IMR-90 (cell line): ENCODE data around the gene KCNS1. TPM values are rescaled to one million over a fixed set of nuclear protein-coding genes. Genes with fewer than 3 reads are reported as not detected.

Experiments
- ATAC-seq: fragments of 200-7000 bp; cut with Tn5 transposase; 2 replicates; pipeline ENCODE4 v1.9.1; 2020; ENCODE audit warnings: low read depth, mild to moderate bottlenecking, moderate library complexity
- BruUV-seq: library from RNA; stranded (reverse); fragments of 400-500 nt; replicated peaks from 2 replicates; lab custom pipeline; 2021; lab: Mats Ljungman, UMichigan
- CTCF ChIA-PET: fragments of 300-600 bp; formaldehyde crosslinking; extraction: SDS; loops from one replicate; lab custom pipeline; 2021; ENCODE audit warnings: antibody characterized with exemption; lab: Yijun Ruan, JAX
- POLR2A ChIA-PET: fragments of 300-600 bp; sonication (Branson Sonifier 250); formaldehyde crosslinking; loops from one replicate; lab custom pipeline; 2022; ENCODE audit warnings: antibody characterized with exemption; ENCODE audit not compliant: unreplicated experiment; lab: Charles Lee
- DNase-seq: peaks from one replicate; pipeline ENCODE4 v3.0.0; 2013
- H2AFZ ChIP-seq: replicated peaks from 2 replicates; pipeline ENCODE3; 2013; ENCODE audit warnings: low read length, mild to moderate bottlenecking; ENCODE audit not compliant: poor library complexity
- H2AK5ac ChIP-seq: 2 replicates; pipeline ENCODE4 v1.6.1; 2013; ENCODE audit warnings: low read depth, low read length, inconsistent platforms
- H2AK9ac ChIP-seq: replicated peaks from 2 replicates; pipeline ENCODE3; 2013; ENCODE audit warnings: mild to moderate bottlenecking, low read depth, low read length, moderate library complexity; ENCODE audit not compliant: poor library complexity
- H2BK120ac ChIP-seq: 2 replicates; pipeline ENCODE4 v1.6.1; 2013; ENCODE audit warnings: low read depth, low read length, inconsistent platforms
- H2BK15ac ChIP-seq: 3 replicates; pipeline ENCODE4 v1.6.1; 2013; ENCODE audit warnings: low read depth, low read length, inconsistent platforms
- H2BK20ac ChIP-seq: 2 replicates; pipeline ENCODE4 v1.6.1; 2013; ENCODE audit warnings: low read depth, mild to moderate bottlenecking, inconsistent platforms, low read length, moderate library complexity
- H2BK5ac ChIP-seq: 2 replicates; pipeline ENCODE4 v1.6.1; 2013; ENCODE audit warnings: mild to moderate bottlenecking, low read depth, low read length, inconsistent platforms; ENCODE audit not compliant: poor library complexity, severe bottlenecking
- H3K14ac ChIP-seq: replicated peaks from 2 replicates; pipeline ENCODE4 v1.6.1; 2013; ENCODE audit warnings: low read depth, low read length, inconsistent platforms
- H3K18ac ChIP-seq: 2 replicates; pipeline ENCODE4 v1.6.1; 2013; ENCODE audit warnings: low read depth, low read length, control low read depth
- H3K23ac ChIP-seq: 2 replicates; pipeline ENCODE4 v1.6.1; 2013; ENCODE audit warnings: low read depth, low read length, inconsistent platforms
- H3K27ac ChIP-seq: 2 replicates; pipeline ENCODE4 v1.5.1; 2013; ENCODE audit warnings: mild to moderate bottlenecking, control low read depth, low read length; ENCODE audit not compliant: insufficient read depth
- H3K27me3 ChIP-seq: 2 replicates; pipeline ENCODE4 v1.6.1; 2013; ENCODE audit warnings: low read length; ENCODE audit not compliant: control insufficient read depth, insufficient read depth
- H3K36me3 ChIP-seq: 2 replicates; pipeline ENCODE4 v1.6.1; 2013; ENCODE audit warnings: low read length, mixed read lengths; ENCODE audit not compliant: control insufficient read depth, insufficient read depth
- H3K4ac ChIP-seq: 2 replicates; pipeline ENCODE4 v1.6.1; 2013; ENCODE audit warnings: low read depth, low read length, inconsistent platforms
- H3K4me1 ChIP-seq: 2 replicates; pipeline ENCODE4 v1.6.1; 2013; ENCODE audit warnings: low read length, mixed read lengths; ENCODE audit not compliant: control insufficient read depth, insufficient read depth
- H3K4me2 ChIP-seq: 2 replicates; pipeline ENCODE4 v1.6.1; 2013; ENCODE audit warnings: low read depth, mild to moderate bottlenecking, control low read depth, low read length, moderate library complexity
- H3K4me3 ChIP-seq: 2 replicates; pipeline ENCODE4 v1.5.1; 2013; ENCODE audit warnings: low read depth, mild to moderate bottlenecking, control low read depth, low read length, moderate library complexity; ENCODE audit not compliant: insufficient read depth
- H3K56ac ChIP-seq: 2 replicates; pipeline ENCODE4 v1.6.1; 2013; ENCODE audit warnings: low read length, inconsistent platforms; ENCODE audit not compliant: insufficient read depth; ENCODE audit errors: extremely low read depth
- H3K79me1 ChIP-seq, 2 experiments: 2 replicates each; pipeline ENCODE4 v1.6.1; 2013; ENCODE audit warnings: low read length in 2 of 2, inconsistent platforms in 1 of 2, low read depth in 1 of 2
- H3K9ac ChIP-seq: 2 replicates; pipeline ENCODE4 v1.6.1; 2013; ENCODE audit warnings: low read depth, low read length, control low read depth
- H3K9me1 ChIP-seq: 2 replicates; pipeline ENCODE4 v1.6.1; 2013; ENCODE audit warnings: low read length, inconsistent platforms; ENCODE audit not compliant: insufficient read depth
- H3K9me3 ChIP-seq: 2 replicates; pipeline ENCODE4 v1.6.1; 2013; ENCODE audit warnings: low read length; ENCODE audit not compliant: control insufficient read depth, insufficient read depth
- H4K20me1 ChIP-seq: 2 replicates; pipeline ENCODE4 v1.6.1; 2013; ENCODE audit warnings: low read length, inconsistent platforms; ENCODE audit not compliant: insufficient read depth
- H4K5ac ChIP-seq: 2 replicates; pipeline ENCODE4 v1.6.1; 2013; ENCODE audit warnings: mild to moderate bottlenecking, low read depth, low read length, control low read depth
- H4K8ac ChIP-seq, 2 experiments: 2 replicates each; pipeline ENCODE4 v1.6.1; 2013; ENCODE audit warnings: low read depth in 2 of 2, low read length in 2 of 2, control low read depth in 1 of 2, inconsistent platforms in 1 of 2
- H4K91ac ChIP-seq: 2 replicates; pipeline ENCODE4 v1.6.1; 2013; ENCODE audit warnings: low read depth, low read length, inconsistent platforms; ENCODE audit not compliant: insufficient read depth
- BHLHE40 ChIP-seq: fragments of 150-350 bp; IDR thresholded peaks from 2 replicates; pipeline ENCODE4 v1.6.1; 2016; ENCODE audit warnings: mild to moderate bottlenecking, low read depth, low read length
- CEBPB ChIP-seq: IDR thresholded peaks from 2 replicates; pipeline ENCODE4 v1.6.1; 2012; ENCODE audit warnings: low read depth, low read length, improper control_type of control experiment
- CHD1 ChIP-seq: IDR thresholded peaks from 2 replicates; pipeline ENCODE4 v1.6.1; 2012; ENCODE audit warnings: low read depth, low read length, improper control_type of control experiment
- CTCF ChIP-seq: conservative IDR thresholded peaks from 2 replicates; pipeline ENCODE4 v1.5.1; 2012; ENCODE audit warnings: mild to moderate bottlenecking, low read depth, low read length, improper control_type of control experiment
- FOS ChIP-seq: fragments of 150-350 bp; IDR thresholded peaks from 2 replicates; pipeline ENCODE4 v1.6.1; 2016; ENCODE audit warnings: low read depth, low read length
- MAFK ChIP-seq: IDR thresholded peaks from 2 replicates; pipeline ENCODE4 v1.6.1; 2012; ENCODE audit warnings: low read depth, low read length, improper control_type of control experiment
- MAZ ChIP-seq: IDR thresholded peaks from 2 replicates; pipeline ENCODE4 v1.6.1; 2012; ENCODE audit warnings: low read depth, mild to moderate bottlenecking, low read length, improper control_type of control experiment, moderate library complexity, borderline replicate concordance
- MXI1 ChIP-seq: IDR thresholded peaks from 2 replicates; pipeline ENCODE4 v1.6.1; 2012; ENCODE audit warnings: low read depth, mild to moderate bottlenecking, low read length, moderate library complexity, borderline replicate concordance
- NFE2L2 ChIP-seq: fragments of 150-350 bp; IDR thresholded peaks from 2 replicates; pipeline ENCODE4 v1.6.1; 2016; ENCODE audit warnings: low read depth, mild to moderate bottlenecking, low read length
- POLR2A ChIP-seq: IDR thresholded peaks from 2 replicates; pipeline ENCODE4 v1.6.1; 2012; ENCODE audit warnings: mild to moderate bottlenecking, low read depth, low read length
- RAD21 ChIP-seq: IDR thresholded peaks from 2 replicates; pipeline ENCODE4 v1.6.1; 2012; ENCODE audit warnings: low read length, improper control_type of control experiment
- RCOR1 ChIP-seq: IDR thresholded peaks from 2 replicates; pipeline ENCODE4 v1.6.1; 2012; ENCODE audit warnings: mild to moderate bottlenecking, low read length, improper control_type of control experiment; ENCODE audit not compliant: insufficient replicate concordance
- RFX5 ChIP-seq: IDR thresholded peaks from 2 replicates; pipeline ENCODE4 v1.8.0; 2012; ENCODE audit warnings: low read depth, mild to moderate bottlenecking, low read length, moderate library complexity
- SMC3 ChIP-seq: fragments of 150-350 bp; IDR thresholded peaks from 2 replicates; pipeline ENCODE4 v1.6.1; 2016; ENCODE audit warnings: low read depth, mild to moderate bottlenecking, antibody characterized with exemption, low read length, moderate library complexity
- USF2 ChIP-seq: fragments of 150-350 bp; IDR thresholded peaks from 2 replicates; pipeline ENCODE4 v1.6.1; 2017; ENCODE audit warnings: mild to moderate bottlenecking, antibody characterized with exemption, low read length, low read depth
- WGBS, 2 experiments: methylation state at CpG; one replicate each; pipeline versions ENCODE4 v1.1.5 to v1.1.7; 2013; ENCODE audit warnings: missing lambda C conversion rate in 2 of 2; ENCODE audit not compliant: insufficient read length in 1 of 2; ENCODE audit errors: extremely low coverage in 2 of 2; 5-methylcytosine and 5-hydroxymethylcytosine counted together
- dilution Hi-C: fragments of 300-500 bp; cut with HindIII; formaldehyde crosslinking; loops from one replicate; pipeline ENCODE4 v1.14.3; 2018; ENCODE audit warnings: low sequenced_read_pairs; ENCODE audit not compliant: unreplicated experiment
- in situ Hi-C: fragments of 300-500 bp; cut with MboI; formaldehyde crosslinking; loops from 3 replicates; pipeline ENCODE4 v1.14.3; 2019; ENCODE audit warnings: low sequenced_read_pairs, inconsistent platforms, mixed read lengths
- intact Hi-C: fragments of 100-400 bp; cut with micrococcal nuclease; formaldehyde crosslinking; loops from 2 replicates; pipeline ENCODE4 v1.10.0; 2022
- polyA plus RNA-seq, 3 experiments: library from polyadenylated mRNA; depleted of rRNA; stranded (reverse); fragments of >200 nt; gene quantifications; 2 replicates each; pipeline ENCODE4 v1.2.3, GENCODE V29; 2012; ENCODE audit warnings: low replicate concordance in 1 of 3
- total RNA-seq: library from RNA; depleted of rRNA; stranded (reverse); fragments of >200 nt; gene quantifications from 2 replicates; pipeline ENCODE4 v1.2.3, GENCODE V29; 2012

The KCNS1 gene
- total and polyA plus RNA-seq, 2 of the 4 experiments (the other 2 are of a cell fraction) = 0.54 to 0.62 TPM

- ATAC-seq = peak; percentile 94
- Histone ChIP-seq H2AFZ (no peak overlapping the region), H3K36me3 (no peaks in the 10 kb centered on the region), H4K91ac (no peak overlapping the region), H3K79me1 (peaks cover 5 to 20% of the 10 kb centered on the region in 2 experiments), H3K4ac (peak overlapping the region; percentile 22; the same call in 1 of the 2 replicates), H3K14ac (no peak overlapping the region), H4K20me1 (no peaks in the 10 kb centered on the region), H4K5ac (0 out of 2 replicates have a peak overlapping the region, but pooled peaks have one; percentile 67), H2BK5ac (peak overlapping the region; percentile 55), H3K27me3 (no peaks in the 10 kb centered on the region), H3K4me3 (no peak overlapping the region), H3K56ac (no peak overlapping the region), H3K9me3 (no peaks in the 10 kb centered on the region), H3K23ac (no peak overlapping the region), H2AK9ac (no peak overlapping the region), H2BK15ac (no peak overlapping the region), H3K4me2 (no peak overlapping the region), H3K18ac (peak overlapping the region; percentile 68; the same call in 1 of the 2 replicates), H4K8ac (peak overlapping the region in 1 of 2 experiments; percentile 45; a peak in 2 of 4 replicates), H2BK20ac (0 out of 2 replicates have a peak overlapping the region, but pooled peaks have one; percentile 1), H3K4me1 (peaks cover 10% of the 10 kb centered on the region), H3K27ac (no peak overlapping the region), H3K9me1 (no peaks in the 10 kb centered on the region), H2AK5ac (no peak overlapping the region), H2BK120ac (no peak overlapping the region), H3K9ac (no peak overlapping the region)
- no TSS peak for BruUV-seq
- DNase-seq = peak; percentile 86
- ChIA-PET POLR2A (no interaction called here), CTCF (interaction anchor here (0.6 to 2.9 kb wide), 28 partner anchors 9 to 727 kb away, joined by 3 to 40 read pairs (median 4); partner anchors contain the start of genes KCNS1 and WFDC2)
- in situ Hi-C loops (loop anchor here (25.0 kb wide), 1 partner anchor 743 kb away; the partner anchor contains the start of genes DNTTIP1 and WFDC3), dilution Hi-C loops (no loop called here), intact Hi-C loops (loop anchor here (1.0 to 2.0 kb wide), 4 partner anchors 33 to 247 kb away; no protein-coding TSS in a partner anchor)
- WGBS, 2 experiments = 10% methylated on average over 2 of the region's 5 CpGs; no CpG with 5 or more reads in 1 of the 2 experiments
- TF ChIP-seq RAD21 = peak; percentile 92
- no peak for TF ChIP-seq RCOR1
- TF ChIP-seq RFX5 = no peak
- peak; percentile 86 for TF ChIP-seq SMC3
- no peak for TF ChIP-seq FOS
- no peak for TF ChIP-seq MXI1
- TF ChIP-seq NFE2L2 = no peak
- no peak for TF ChIP-seq CEBPB
- TF ChIP-seq BHLHE40 = no peak
- no peak for TF ChIP-seq USF2
- TF ChIP-seq MAZ = no peak
- TF ChIP-seq MAFK = no peak
- peak; percentile 94 for TF ChIP-seq CTCF
- TF ChIP-seq POLR2A = no peak
- no peak for TF ChIP-seq CHD1
These were observed 56.8 kb downstream of the KCNS1 start for GRCh38 chr20:45044084-45044573.
